Non-pigmented ciliary epithelial cell (primary cell): ENCODE results near the gene FAM83B.

ENCODE experiments used
- DNase-seq: peaks from one replicate; pipeline ENCODE4 v3.0.0-alpha.2; 2010; ENCODE audit warnings: low read depth

The FAM83B gene

DNA sequence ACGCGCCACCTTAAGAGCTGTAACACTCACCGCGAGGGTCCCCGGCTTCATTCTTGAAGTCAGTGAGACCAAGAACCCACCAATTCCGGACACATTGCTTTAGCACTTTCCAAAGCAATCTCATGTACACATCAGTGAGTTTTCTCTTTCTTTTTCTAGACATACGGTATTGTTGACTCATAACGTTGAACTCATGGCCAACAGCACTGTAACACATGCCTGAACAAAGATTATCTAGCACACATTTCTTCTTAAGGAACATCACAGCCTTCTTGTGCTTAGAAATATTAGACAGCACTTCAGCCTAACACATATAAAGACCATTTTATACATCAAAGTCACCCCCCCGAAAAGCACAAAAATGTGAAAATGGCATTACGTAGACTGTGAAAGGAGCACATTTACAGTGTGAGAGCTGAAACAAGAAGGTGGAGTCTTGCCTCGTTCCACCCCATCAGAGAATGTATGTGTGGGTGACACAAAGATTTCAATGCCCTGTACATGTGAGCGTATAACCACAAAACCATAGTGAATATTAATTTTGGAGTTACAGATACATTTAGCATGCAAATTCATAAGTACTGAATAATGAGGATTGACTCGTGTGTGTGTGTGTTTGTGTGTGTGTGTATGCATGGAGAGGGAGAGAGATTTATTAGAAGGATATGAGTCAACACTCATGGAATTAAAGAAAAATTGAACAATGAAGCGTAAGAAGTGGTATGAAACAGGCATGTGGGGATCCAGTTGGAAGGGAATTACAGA lies 134.1 kb downstream of the FAM83B start:
- DNase-seq = peak; percentile 67

DNA sequence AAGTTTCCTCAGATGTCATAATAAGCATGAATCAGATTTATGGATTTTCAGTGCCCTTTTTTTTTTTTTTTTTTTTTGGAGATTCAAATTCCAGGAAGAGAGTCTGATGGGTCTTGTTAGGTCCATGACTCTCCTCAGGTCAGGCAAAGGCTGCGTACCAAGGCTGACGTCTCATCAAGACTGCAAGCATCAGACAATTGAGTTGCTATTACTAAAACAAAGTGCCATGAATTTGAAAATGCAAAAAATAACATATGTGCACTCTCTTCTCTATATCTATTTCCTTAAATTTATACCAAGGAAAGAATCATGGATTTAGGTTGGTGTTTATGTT lies 134.7 kb downstream of the FAM83B start:
- no peak for DNase-seq

DNA sequence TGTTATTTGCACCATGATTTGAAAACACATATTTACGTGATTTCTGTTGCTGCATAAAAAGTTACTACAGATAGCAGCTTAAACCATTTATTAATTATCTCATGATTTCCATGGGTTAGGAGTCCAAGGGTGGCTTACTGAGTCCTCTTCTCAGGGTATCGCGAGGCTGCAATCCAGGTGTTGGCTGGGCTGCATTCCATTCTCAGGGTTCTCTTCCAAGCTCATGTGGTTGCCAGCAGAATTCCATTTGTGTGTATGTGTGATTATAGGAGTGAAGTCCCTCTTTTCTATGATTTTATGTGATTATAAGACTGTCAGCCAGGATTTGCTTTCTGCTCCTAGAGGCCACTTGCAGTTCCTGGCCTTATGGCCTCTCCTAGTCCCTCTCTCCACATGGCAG lies 135.1 kb downstream of the FAM83B start:
- DNase-seq = peak; percentile 36

DNA sequence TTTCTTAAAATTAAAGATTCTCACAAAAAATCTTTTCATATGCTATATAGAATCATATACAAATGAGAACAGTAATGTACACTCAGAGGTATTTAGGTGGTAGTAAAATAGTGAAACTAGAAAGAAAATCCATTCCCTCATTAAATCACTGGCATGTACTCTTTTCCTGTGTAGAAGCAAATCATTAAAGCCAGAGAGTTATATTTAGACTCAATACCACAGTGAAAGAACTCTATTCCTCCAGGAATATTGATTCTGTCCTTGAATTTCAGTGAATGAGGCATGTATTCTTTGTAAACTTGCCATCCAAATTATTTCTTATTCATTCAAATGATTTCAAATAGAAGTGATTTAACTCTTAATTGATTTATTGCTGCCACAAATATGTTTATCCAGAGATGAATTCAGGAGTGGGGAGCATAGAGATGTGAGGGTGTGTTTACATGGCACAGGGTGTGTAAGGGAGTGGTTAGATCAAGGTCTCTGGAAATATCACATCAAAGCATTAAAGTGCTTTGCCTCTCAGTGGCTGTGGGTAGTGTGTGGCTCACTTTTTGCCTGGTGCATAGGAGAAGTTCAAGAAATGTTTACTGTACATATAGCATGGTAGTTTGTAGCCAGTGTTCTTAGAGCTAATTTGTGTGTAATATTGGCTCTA lies 141.2 kb downstream of the FAM83B start:
- no peak for DNase-seq

DNA sequence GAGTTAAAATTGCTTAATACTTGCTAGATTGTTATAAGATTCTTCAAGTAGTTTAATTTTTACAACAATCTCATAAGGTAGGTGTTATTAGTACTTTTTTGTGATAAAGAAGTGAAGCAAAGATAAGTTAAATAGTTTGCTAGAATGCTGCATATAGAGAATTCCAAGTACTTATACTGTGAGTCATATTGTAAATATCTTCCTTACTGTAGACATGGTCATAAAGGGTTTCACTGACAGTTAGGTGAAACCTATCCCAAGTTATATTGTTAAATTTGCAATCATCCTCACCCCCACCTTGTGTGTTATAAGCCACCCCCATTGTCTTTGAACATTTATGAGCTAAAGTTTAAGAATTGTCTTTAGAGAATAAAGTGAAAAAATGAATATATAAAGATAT lies 142.0 kb downstream of the FAM83B start:
- no peak for DNase-seq

DNA sequence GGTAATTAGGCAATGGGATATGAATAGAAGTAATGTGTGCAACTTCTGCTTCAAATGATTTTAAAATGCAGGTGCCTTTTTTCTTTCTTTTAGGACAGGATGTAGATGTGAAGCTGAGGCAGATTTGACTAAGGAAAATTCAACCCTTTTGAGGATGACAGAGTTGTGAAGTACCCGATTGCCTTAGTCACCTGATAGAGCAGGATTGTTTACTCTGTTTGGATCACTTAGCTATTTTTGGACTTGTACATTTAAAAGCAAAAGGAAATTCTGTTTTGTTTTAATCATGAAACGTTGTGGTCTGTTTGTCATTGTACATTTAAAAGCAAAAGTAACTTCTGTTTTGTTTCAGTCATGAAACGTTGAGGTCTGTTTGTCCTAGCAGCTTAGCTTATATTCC lies 143.4 kb downstream of the FAM83B start:
- DNase-seq = no peak
